HG03135 (cell line): Measurements from ENCODE around the gene GABRB1.

Experiments
- ATAC-seq: cut with Tn5 transposase; IDR thresholded peaks from one replicate; pipeline ENCODE4 v1.9.1; 2021; ENCODE audit warnings: mild to moderate bottlenecking, moderate library complexity; ENCODE audit not compliant: unreplicated experiment

Gene GABRB1

GRCh38 chr4:47045261-47045660 lies 13.9 kb downstream of the GABRB1 start:
- no peak for ATAC-seq

GRCh38 chr4:47049347-47049746 lies 18.0 kb downstream of the GABRB1 start:
- ATAC-seq, result no peak

- ATAC-seq, result no peak
Measured at GRCh38 chr4:47050761-47051725, 19.7 kb downstream of the GABRB1 start.

- no peak for ATAC-seq
Measured at GRCh38 chr4:47053485-47053884, 22.1 kb downstream of the GABRB1 start.

- no peak for ATAC-seq
Measured at GRCh38 chr4:47054130-47054529, 22.8 kb downstream of the GABRB1 start.

GRCh38 chr4:47057991-47058390 lies 26.6 kb downstream of the GABRB1 start:
- ATAC-seq, result no peak

- no peak for ATAC-seq
Measured at GRCh38 chr4:47060561-47060960, 29.2 kb downstream of the GABRB1 start.

- no peak for ATAC-seq
Measured at GRCh38 chr4:47061435-47061834, 30.1 kb downstream of the GABRB1 start.

- no peak for ATAC-seq
Measured at GRCh38 chr4:47065051-47065481, 33.7 kb downstream of the GABRB1 start.

- ATAC-seq, result no peak
Measured at GRCh38 chr4:47068986-47069385, 37.6 kb downstream of the GABRB1 start.

GRCh38 chr4:47071901-47072341 lies 40.6 kb downstream of the GABRB1 start:
- ATAC-seq, result no peak

- ATAC-seq, result no peak
Measured at GRCh38 chr4:47073647-47074046, 42.3 kb downstream of the GABRB1 start.

GRCh38 chr4:47074816-47075215 lies 43.4 kb downstream of the GABRB1 start:
- ATAC-seq, result no peak

- no peak for ATAC-seq
Measured at GRCh38 chr4:47075262-47075661, 43.9 kb downstream of the GABRB1 start.

- no peak for ATAC-seq
Measured at GRCh38 chr4:47075919-47076318, 44.6 kb downstream of the GABRB1 start.

GRCh38 chr4:47084111-47084510 lies 52.7 kb downstream of the GABRB1 start:
- ATAC-seq, result no peak

GRCh38 chr4:47084795-47085194 lies 53.4 kb downstream of the GABRB1 start:
- ATAC-seq, result no peak

- no peak for ATAC-seq
Measured at GRCh38 chr4:47088298-47088697, 56.9 kb downstream of the GABRB1 start.

- no peak for ATAC-seq
Measured at GRCh38 chr4:47095884-47096283, 64.5 kb downstream of the GABRB1 start.

GRCh38 chr4:47101453-47101852 lies 70.1 kb downstream of the GABRB1 start:
- no peak for ATAC-seq

- no peak for ATAC-seq
Measured at GRCh38 chr4:47104986-47105385, 73.6 kb downstream of the GABRB1 start.

GRCh38 chr4:47106561-47106960 lies 75.2 kb downstream of the GABRB1 start:
- ATAC-seq, result no peak
